Hematopoietic multipotent progenitor cell (in vitro differentiated cells): ENCODE data around the gene FCHO2. TPM values are rescaled to one million over a fixed set of nuclear protein-coding genes. Genes with fewer than 3 reads are reported as not detected.
A peak's percentile ranks its signal among the peaks of the same experiment; 100 is the strongest.

Experiments used
- DNase-seq, 3 donors: peaks; one replicate each; pipeline ENCODE4 v3.0.0-alpha.2; 2011 to 2015; ENCODE audit warnings: low read depth in 2 of 3, low spot score in 2 of 3
- total RNA-seq: library from RNA; depleted of rRNA; stranded (reverse); fragments of >200 nt; gene quantifications from one replicate; pipeline ENCODE4 v1.2.3, GENCODE V29; 2012

The FCHO2 gene
- total RNA-seq, 1 donor, result 8.9 TPM

DNA sequence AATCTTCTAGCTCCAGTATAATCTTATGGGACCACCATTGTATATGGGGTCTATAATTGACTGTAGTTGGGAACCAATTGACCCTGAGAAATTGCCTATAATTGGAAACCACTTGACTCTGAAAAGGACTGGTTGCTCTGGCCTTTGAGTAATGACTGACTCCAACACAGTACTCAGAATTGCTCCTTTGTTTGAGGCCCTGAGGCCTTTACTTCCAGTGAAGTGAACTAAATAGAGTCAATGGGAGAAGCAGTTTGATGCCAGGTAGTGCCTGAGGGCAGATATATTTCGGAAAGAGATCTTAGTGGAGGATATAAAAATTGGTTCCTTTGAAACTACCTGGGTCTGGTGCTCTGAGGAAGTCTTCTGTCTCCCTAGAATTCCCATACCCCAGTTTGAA lies 148.5 kb downstream of the FCHO2 start:
- no peak for DNase-seq

GRCh38 chr5:73106335-73106734 lies 150.5 kb downstream of the FCHO2 start:
- no peak for DNase-seq

DNA sequence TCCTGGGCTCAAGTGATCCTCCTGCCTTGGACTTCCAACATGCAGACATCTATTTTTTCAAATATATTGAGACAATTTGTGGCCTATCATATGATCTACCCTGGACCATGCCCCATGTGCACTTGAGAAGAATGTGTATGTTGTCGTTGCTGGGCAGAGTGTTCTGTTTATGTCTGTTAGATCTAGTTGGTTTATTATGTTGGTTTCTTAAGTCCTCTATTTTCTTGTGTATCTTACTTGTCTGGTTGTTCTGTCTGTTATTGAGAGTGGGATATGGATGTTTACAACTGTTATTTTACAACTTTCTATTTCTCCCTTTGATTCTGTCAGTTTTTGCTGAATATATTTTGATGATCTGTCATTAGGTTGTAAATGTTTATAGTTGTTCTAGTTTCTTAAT lies 154.3 kb downstream of the FCHO2 start:
- no peak for DNase-seq

DNA sequence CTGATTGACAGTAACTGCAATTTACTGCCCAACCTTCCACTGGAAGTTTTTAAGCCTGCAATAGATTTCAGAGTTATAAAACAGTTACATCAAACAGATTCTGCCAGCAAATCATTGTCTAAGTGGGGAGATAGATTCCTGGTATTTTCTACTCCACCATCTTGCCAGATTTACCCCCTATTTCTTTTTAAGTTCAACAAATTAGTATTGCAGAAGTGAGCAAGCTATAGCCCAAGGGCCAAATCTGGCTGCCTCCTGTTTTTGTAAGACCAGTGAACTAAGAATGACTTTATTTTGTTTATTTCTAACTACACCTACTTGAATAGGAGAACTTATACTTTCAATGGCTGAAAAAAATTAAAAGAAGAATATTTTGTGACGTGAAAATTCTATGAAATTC lies 155.7 kb downstream of the FCHO2 start:
- no peak for DNase-seq

DNA sequence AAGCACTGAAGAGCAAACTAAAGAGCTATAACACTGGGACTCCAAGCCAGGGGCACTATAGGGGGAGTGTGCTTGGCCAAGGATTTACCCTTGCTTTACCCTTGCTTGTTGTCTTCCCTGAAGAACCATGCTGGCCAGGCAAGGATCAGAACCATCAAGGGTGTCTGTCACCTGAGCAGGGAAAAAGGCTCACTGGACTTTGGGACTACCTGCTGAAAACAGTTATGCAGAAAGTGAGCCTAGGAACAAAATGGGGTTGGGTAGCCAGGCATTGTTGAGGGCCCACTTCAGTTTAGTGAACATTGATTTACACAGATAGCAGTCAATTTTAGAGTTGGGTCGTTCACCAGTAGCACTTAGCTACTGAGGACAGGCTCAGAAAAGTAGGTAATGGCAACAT lies 156.5 kb downstream of the FCHO2 start:
- DNase-seq, result no peak

DNA sequence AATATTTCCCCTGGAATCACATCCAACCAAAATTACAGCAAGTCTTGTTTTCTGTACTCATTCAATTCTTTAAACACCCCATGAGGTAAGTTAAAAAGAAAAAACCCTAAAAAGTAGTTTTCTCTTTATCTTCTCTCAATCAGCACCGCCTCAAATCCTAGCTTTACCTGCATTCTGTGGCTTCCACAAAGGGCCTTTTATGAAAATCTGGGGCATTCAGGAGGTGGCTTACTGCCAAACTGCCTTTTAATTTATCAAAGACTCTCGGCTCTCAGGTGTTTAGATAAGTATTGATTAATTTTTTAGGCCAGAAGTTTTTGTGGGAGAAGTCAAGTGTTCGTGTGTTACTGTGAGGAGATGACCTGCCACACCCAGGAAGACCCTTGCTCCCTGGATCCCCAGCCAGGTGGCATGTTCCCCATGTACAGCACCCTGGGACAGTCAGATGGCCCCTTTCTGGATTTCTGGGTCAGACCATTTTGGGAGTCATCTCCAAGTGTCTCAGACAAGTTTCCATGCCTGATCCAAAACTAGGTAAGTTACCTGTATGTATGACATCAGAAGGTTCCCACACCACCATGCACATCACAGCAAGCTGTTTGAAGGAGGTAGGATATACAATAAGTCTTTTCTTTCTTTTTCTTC lies 158.3 kb downstream of the FCHO2 start:
- DNase-seq, result no peak

DNA sequence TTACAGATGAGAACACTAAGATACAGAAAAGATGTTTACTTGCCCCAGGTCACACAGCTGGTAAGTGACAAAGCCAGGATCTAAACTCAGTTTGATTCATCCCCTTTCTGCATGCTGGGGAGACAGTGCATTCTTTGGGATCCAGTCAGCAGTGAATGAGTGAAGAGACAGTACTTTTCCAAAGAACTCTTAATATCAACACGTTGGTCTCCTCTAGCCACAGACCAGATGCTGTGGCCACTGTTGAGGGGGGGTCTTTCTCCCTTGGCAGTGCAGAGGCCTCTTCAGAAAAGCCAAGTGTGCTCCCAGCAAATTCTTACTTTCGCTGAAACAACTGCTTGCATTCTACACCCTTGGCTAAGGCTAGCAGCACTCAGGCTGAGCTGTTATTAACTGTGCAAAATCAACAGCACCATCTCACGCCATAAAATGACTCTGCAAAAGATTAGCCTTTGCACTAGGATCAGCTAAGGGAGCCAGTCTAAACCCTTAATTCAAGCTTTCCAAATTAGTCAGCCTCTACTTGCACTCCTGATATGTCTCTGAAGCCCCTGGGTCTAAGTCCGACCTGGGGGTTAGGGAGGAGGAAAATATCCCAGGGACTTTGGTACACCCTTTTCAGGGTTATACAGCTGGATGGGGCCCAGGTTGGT lies 159.7 kb downstream of the FCHO2 start:
- no peak for DNase-seq

DNA sequence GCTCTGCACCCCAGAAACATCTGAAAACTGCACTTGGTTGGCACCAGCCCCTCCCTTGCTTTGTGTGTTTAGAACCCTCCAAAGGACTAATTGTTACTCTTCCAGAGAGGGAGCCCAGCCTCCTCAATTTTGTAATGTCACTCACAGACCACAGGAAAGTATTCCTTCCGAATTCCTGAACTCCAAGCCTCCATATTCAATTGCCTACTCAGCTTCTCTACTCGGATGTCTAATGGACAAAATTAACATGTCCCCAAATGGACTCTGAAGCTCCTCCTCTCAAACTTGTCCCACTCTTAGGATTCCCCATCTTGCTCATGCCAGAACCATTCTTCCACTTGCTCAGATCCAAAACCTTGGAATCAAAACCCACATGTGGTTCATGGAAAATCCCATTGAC lies 160.7 kb downstream of the FCHO2 start:
- no peak for DNase-seq

GRCh38 chr5:73117088-73117740 lies 161.4 kb downstream of the FCHO2 start:
- DNase-seq, result no peak

GRCh38 chr5:73118391-73118973 lies 162.6 kb downstream of the FCHO2 start:
- DNase-seq, result no peak

DNA sequence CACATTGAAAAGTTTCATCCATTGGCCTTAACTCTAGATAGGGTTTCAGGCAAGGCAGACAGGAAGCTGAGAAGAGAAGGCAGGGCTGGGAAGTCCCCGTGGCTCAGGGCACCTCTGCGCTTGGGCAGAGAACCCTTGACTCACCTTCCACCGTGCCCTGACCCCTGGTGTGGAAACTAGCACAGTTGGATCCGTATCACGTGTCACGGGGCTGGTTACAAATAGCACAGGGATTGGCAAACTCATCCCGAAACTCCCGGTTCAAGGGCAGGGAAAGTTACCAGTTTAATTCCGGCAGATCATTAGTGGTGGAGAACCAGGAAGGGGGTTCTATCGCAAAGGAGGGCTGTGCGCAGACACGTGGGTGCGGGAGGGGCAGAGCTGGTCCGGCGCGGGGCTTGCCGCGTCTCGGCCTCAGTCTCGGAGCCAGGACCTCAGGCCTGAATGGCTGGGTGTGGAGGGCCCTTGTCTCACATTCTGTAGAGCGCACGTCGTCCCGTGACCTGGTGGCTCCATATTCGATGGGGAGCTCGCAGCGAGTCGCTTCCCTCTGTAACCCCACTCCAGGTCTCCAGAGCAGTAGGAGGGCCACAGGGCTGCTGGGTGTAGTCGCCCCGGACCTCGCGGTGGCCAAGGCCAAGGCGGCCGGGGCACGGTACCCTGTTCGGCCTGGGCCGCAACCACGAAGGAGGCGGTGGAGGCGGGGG lies 163.8 kb downstream of the FCHO2 start:
- DNase-seq, result peak in 1 of 3 donors; percentile 3

DNA sequence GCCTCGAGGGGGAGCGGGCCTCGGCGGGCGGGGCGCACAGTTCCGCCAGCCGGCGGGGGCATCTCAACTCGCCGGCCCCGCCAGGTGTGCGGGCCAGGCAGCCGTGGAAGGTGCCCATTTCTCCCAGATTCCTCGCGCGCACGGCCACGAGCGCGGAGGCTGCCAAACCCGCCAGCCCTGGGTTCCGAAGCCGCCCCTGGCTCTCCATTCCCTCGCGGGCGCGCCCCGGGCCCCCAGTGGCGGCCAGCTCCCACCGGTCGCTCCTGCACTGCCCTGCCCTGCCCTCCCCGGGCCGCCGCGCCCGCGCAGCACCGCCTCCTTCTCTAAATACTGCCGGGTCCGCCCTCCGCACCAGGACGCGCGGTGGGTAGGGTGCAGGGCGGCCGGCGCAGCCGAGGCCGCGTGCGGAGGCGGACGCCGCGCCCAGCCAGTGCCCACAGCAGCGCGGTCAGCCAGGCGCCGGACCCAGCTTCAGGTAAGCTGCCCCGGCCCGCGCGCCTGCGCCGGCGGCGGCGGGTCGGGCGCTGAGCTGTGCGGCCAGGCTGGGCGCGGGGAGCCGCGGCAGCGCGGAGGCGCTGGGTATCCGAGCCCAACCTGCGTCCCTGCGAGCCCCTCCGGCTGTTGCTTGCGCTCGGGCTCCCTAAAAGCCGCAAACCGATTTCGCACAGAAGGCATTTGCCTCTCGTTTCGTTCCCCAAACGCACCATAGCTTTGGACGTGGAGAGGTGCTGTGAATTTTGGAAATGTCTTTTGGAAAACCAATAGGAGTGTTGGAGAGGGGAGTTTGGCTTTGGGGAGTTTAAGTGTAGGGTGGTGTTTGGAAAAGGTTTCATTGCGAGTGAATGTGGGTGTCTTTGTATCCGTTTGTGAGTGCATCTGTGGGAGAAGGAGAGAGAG lies 164.6 kb downstream of the FCHO2 start, which contains the start of gene TMEM171:
Gene TMEM171, plus strand, starts transcription at position 354 of the 897 bp plus-strand sequence. CDS start 2,799 bp downstream, outside the sequence.
- peak in 1 of 3 donors; percentile 35 for DNase-seq

DNA sequence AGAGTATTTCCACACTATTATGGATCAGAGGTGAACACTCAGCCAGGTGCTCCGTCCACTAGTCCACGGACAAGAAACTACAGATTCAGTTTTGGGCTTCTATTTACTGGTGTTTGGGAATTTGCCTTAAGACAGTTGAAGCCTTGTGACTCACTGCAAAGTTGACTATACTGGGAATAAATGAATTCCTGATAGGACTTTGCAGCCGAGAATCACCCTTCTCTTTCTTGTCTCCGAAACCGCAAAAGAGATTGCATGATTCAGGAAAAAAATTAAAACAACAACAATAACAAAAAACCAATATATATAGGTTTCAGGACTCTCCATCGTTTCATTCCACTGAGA lies 165.2 kb downstream of the FCHO2 start:
- no peak for DNase-seq

GRCh38 chr5:73122875-73123810 lies 167.3 kb downstream of the FCHO2 start:
- DNase-seq, result no peak

- no peak for DNase-seq
Observed at GRCh38 chr5:73125289-73125688, 169.4 kb downstream of the FCHO2 start.

DNA sequence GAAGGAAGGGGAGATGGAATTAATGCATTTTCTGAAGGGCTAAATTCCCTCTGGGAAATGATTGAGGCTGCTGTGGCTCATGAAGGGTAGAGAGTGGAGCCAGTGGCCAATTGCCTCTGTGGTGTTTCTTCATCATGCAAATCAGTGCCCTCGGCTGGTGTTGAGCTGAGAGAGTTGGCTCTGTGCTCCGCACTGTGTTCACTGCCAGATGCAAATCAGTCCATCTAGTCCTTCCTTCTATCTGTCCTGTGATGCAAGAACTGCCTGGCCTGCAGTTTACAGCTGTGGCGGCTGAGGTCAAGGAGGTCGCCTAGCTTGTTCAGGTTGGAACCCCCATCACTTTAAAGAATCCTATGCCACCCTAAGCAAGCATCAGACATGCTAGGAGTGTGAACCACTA lies 170.5 kb downstream of the FCHO2 start:
- DNase-seq, result no peak

GRCh38 chr5:73126957-73127356 lies 171.1 kb downstream of the FCHO2 start:
- DNase-seq, result no peak

DNA sequence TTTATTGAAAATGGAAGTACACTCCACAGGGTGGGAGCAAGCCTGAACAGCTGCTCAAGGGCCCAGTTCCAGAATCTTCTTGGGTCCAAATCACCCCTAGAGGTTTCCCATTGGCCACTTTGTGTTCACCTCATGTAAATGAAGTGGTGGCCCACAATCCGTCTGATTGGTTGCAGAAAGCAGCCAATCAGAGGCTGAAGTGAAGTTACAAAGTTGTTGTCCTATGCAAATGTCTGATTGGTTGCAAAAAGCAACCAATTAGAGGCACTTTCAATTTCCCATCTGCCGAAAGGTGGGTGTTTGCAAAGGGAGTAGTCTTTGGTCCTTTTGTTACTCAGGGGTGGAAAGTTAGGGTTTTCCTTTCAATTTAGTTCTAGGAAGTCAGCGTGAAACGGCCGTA lies 173.3 kb downstream of the FCHO2 start:
- DNase-seq, result no peak

- no peak for DNase-seq
Observed at GRCh38 chr5:73130811-73131210, 175.0 kb downstream of the FCHO2 start.
